Epidermal melanocyte (primary cell): ENCODE measurements around the gene OR2AT4.
"Not testable (repeated sequence)": the region's sequence is repeated elsewhere in the genome, so short reads cannot be mapped to it uniquely, and the experiment has no call there.

ENCODE experiments used
- DNase-seq: peaks from one replicate; pipeline ENCODE4 v3.0.0; 2011; ENCODE audit warnings: low spot score; ENCODE audit not compliant: insufficient read length

Gene OR2AT4

GRCh38 chr11:75103380-75104026 is 6.8 kb upstream of the OR2AT4 start:
- DNase-seq = no peak

GRCh38 chr11:75101424-75102128 is 4.9 kb upstream of the OR2AT4 start:
- DNase-seq = no peak

- DNase-seq = no peak
Observed at GRCh38 chr11:75100314-75100713, 3.6 kb upstream of the OR2AT4 start.

GRCh38 chr11:75099635-75100034 is 3.0 kb upstream of the OR2AT4 start:
- DNase-seq = no peak

GRCh38 chr11:75098835-75099439 is 2.3 kb upstream of the OR2AT4 start:
- not testable (repeated sequence) for DNase-seq

- not testable (repeated sequence) for DNase-seq
Observed at GRCh38 chr11:75098181-75098580, 1.5 kb upstream of the OR2AT4 start.

- DNase-seq = no peak
Observed at GRCh38 chr11:75097173-75097557, 489 bp upstream of the OR2AT4 start.

GRCh38 chr11:75094382-75094781 is 2.3 kb downstream of the OR2AT4 start:
- not testable (repeated sequence) for DNase-seq

- DNase-seq = no peak
Observed at GRCh38 chr11:75090671-75091177, 6.0 kb downstream of the OR2AT4 start.

- DNase-seq = no peak
Observed at GRCh38 chr11:75087319-75088305, 9.1 kb downstream of the OR2AT4 start.

- no peak for DNase-seq
Observed at GRCh38 chr11:75084883-75085282, 11.8 kb downstream of the OR2AT4 start.

GRCh38 chr11:75083217-75083605 is 13.5 kb downstream of the OR2AT4 start:
- no peak for DNase-seq

GRCh38 chr11:75082601-75083216 is 14.0 kb downstream of the OR2AT4 start:
- no peak for DNase-seq

GRCh38 chr11:75079546-75079945 is 17.1 kb downstream of the OR2AT4 start:
- DNase-seq = no peak

- no peak for DNase-seq
Observed at GRCh38 chr11:75078233-75078632, 18.4 kb downstream of the OR2AT4 start.

GRCh38 chr11:75077316-75077715 is 19.4 kb downstream of the OR2AT4 start:
- DNase-seq = no peak

GRCh38 chr11:75076671-75077070 is 20.0 kb downstream of the OR2AT4 start:
- DNase-seq = no peak

GRCh38 chr11:75073459-75074190 is 23.1 kb downstream of the OR2AT4 start:
- DNase-seq = no peak

GRCh38 chr11:75072582-75072981 is 24.1 kb downstream of the OR2AT4 start:
- DNase-seq = no peak

- no peak for DNase-seq
Observed at GRCh38 chr11:75069473-75069872, 27.2 kb downstream of the OR2AT4 start.
